SK-N-SH treated with all-trans-retinoic acid at 6 μM for 48 hours (cell line): ENCODE data around the gene ACMSD.

ENCODE experiments used
- ARNTL ChIP-seq: fragments of 450-650 bp; formaldehyde crosslinking; IDR thresholded peaks from 2 replicates; pipeline ENCODE4 v1.5.0; 2020; ENCODE audit warnings: low read depth, mild to moderate bottlenecking, moderate library complexity, borderline replicate concordance
- BACH2 ChIP-seq: fragments of 250-450 bp; sonication (Bioruptor Pico); IDR thresholded peaks from 2 replicates; pipeline ENCODE4 v1.9.0; 2021; ENCODE audit warnings: mild to moderate bottlenecking, borderline replicate concordance
- CREB5 ChIP-seq: fragments of 250-450 bp; sonication (Bioruptor Pico); IDR thresholded peaks from 2 replicates; pipeline ENCODE4 v1.5.1; 2020; ENCODE audit warnings: low read depth, mild to moderate bottlenecking, moderate library complexity
- CSRNP3 ChIP-seq: fragments of 250-450 bp; sonication (Bioruptor Pico); IDR thresholded peaks from 2 replicates; pipeline ENCODE4 v1.5.1; 2021; ENCODE audit warnings: mild to moderate bottlenecking, moderate library complexity
- OSR1 ChIP-seq: fragments of 250-450 bp; sonication (Bioruptor Pico); IDR thresholded peaks from 2 replicates; pipeline ENCODE4 v1.8.0; 2022; ENCODE audit warnings: moderate library complexity, mild to moderate bottlenecking, inconsistent platforms
- SNAI2 ChIP-seq: fragments of 250-450 bp; sonication (Bioruptor Pico); IDR thresholded peaks from 2 replicates; pipeline ENCODE4 v1.5.0; 2020; ENCODE audit warnings: mild to moderate bottlenecking, moderate library complexity
- TF ChIP-seq, protein P1 (sequence below): fragments of 250-450 bp; sonication (Bioruptor Pico); IDR thresholded peaks from 2 replicates; pipeline ENCODE4 v1.8.0; 2020; ENCODE audit warnings: mild to moderate bottlenecking, moderate library complexity, borderline replicate concordance

DNA sequence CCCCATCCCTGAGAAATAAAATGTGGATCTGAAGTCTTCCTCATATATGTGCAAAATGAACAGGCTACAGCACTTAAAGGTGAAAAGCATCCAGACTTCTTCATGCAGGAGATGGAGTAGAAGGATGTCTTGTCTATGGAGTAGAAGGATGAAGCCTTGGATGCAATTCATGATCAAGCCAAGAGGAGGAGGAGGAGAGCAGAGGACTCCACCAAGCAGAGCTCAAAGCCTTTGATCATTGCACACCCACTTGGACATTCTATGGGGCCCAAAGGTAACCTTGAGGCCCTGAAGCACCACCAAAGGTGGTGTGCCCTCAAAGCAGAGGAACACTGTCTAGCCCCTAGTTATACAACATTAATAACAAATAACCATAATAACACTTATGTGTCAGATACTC, 17.3 kb downstream of the ACMSD start:
- TF ChIP-seq CSRNP3 (CRISPR knock-in tag): no peak
- no peak for TF ChIP-seq ARNTL
- TF ChIP-seq, protein P1, sequence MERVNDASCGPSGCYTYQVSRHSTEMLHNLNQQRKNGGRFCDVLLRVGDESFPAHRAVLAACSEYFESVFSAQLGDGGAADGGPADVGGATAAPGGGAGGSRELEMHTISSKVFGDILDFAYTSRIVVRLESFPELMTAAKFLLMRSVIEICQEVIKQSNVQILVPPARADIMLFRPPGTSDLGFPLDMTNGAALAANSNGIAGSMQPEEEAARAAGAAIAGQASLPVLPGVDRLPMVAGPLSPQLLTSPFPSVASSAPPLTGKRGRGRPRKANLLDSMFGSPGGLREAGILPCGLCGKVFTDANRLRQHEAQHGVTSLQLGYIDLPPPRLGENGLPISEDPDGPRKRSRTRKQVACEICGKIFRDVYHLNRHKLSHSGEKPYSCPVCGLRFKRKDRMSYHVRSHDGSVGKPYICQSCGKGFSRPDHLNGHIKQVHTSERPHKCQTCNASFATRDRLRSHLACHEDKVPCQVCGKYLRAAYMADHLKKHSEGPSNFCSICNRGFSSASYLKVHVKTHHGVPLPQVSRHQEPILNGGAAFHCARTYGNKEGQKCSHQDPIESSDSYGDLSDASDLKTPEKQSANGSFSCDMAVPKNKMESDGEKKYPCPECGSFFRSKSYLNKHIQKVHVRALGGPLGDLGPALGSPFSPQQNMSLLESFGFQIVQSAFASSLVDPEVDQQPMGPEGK (CRISPR knock-in tag): no peak
- TF ChIP-seq CREB5 (CRISPR knock-in tag): no peak
- TF ChIP-seq BACH2 (CRISPR knock-in tag): no peak
- TF ChIP-seq OSR1 (CRISPR knock-in tag): no peak
- TF ChIP-seq SNAI2 (CRISPR knock-in tag): no peak
